SH-SY5Y (cell line): ENCODE results near the gene PKIB.

Experiments used
- GATA2 ChIP-seq: IDR thresholded peaks from 2 replicates; pipeline ENCODE4 v1.6.1; 2011; ENCODE audit warnings: mild to moderate bottlenecking, low read depth, low read length
- GATA3 ChIP-seq: IDR thresholded peaks from 2 replicates; pipeline ENCODE4 v1.6.1; 2011; ENCODE audit warnings: low read depth, mild to moderate bottlenecking, low read length, moderate library complexity

DNA sequence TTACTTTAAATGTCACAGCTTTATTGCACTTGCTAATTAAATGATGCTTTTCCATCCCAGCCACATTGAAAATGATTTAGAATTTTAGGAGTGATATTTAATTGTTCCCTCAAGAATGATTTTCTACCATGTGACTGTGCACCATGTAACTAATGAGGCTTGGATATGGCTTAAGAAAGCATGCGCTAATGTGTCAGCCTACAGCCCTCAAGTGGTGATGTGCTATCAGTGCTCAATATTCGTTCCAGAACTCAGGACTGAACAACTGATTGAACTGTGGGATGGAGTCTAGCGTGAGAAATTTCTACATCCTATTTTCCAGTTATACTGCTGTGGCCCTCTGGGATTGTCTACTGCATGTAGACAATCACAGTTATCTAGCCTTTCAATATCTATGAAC, 71.5 kb downstream of the PKIB start:
- TF ChIP-seq GATA3 (no peak), GATA2 (no peak)
